Keratinocyte (primary cell): ENCODE measurements around the gene SPATA9.

Experiments used
- EZH2 ChIP-seq: IDR thresholded peaks from one replicate; pipeline ENCODE4 v1.6.1; 2012; ENCODE audit warnings: inconsistent platforms, mild to moderate bottlenecking, low read length, moderate library complexity
- TF ChIP-seq, protein P1 (sequence below), 3 experiments: IDR thresholded peaks in 1 of 3; conservative IDR thresholded peaks in 1 of 3; optimal IDR thresholded peaks in 1 of 3; 2 replicates in 2 of 3; 3 replicates in 1 of 3; pipeline versions ENCODE3 to v1.5.1; 2011; ENCODE audit warnings: low read length in 3 of 3, mild to moderate bottlenecking in 3 of 3, moderate library complexity in 2 of 3, control low read depth in 1 of 3, inconsistent platforms in 1 of 3; ENCODE audit not compliant: insufficient read depth in 2 of 3; ENCODE audit errors: extremely low read depth in 1 of 3

DNA sequence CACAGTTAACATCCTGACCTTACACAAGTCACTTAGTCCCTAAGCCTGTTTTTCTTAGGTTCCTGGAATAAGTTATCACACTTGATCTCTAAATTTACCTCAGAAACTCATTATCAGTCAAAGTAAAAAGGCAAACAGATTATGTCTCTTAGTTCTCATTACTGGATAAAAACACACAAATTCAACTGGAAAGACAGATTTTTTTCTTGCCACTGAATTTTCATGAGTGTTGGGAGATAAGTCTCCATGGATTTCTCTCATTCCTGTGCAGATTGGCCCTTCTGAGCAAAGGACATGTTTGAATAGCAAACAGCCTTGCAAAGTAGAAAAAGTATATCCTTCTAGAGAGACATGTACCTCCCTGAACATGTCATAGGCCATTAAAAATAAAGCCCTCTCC, 10.2 kb downstream of the SPATA9 start:
- TF ChIP-seq, protein P1, sequence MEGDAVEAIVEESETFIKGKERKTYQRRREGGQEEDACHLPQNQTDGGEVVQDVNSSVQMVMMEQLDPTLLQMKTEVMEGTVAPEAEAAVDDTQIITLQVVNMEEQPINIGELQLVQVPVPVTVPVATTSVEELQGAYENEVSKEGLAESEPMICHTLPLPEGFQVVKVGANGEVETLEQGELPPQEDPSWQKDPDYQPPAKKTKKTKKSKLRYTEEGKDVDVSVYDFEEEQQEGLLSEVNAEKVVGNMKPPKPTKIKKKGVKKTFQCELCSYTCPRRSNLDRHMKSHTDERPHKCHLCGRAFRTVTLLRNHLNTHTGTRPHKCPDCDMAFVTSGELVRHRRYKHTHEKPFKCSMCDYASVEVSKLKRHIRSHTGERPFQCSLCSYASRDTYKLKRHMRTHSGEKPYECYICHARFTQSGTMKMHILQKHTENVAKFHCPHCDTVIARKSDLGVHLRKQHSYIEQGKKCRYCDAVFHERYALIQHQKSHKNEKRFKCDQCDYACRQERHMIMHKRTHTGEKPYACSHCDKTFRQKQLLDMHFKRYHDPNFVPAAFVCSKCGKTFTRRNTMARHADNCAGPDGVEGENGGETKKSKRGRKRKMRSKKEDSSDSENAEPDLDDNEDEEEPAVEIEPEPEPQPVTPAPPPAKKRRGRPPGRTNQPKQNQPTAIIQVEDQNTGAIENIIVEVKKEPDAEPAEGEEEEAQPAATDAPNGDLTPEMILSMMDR (optimal IDR thresholded peaks at IDR 0.05 in 1 of 3, IDR thresholded peaks at IDR 0.05 in 1 of 3, conservative IDR thresholded peaks at IDR 0.05 in 1 of 3; ENCODE audit: extremely low read depth in 1 of 3, insufficient read depth in 2 of 3, low read length in 3 of 3): no peak
- TF ChIP-seq EZH2: no peak
